ENCODE data around the gene TKT.
"Not testable (repeated sequence)": the region's sequence is repeated elsewhere in the genome, so short reads cannot be mapped to it uniquely, and the experiment has no call there.

TKT gene

GRCh38 chr3:53254509-53255422 lies 1.1 kb downstream of the TKT start:
- peak overlapping the region; percentile 92 for H3K27ac ChIP-seq
- TF ChIP-seq CTCF (IDR thresholded peaks at IDR 0.05) (no peak), ZFX (IDR thresholded peaks at IDR 0.05; ENCODE audit: borderline replicate concordance) (no peak)

- H3K27ac ChIP-seq, result peak overlapping the region; percentile 92
- TF ChIP-seq CTCF (IDR thresholded peaks at IDR 0.05), result no peak
- TF ChIP-seq ZFX (IDR thresholded peaks at IDR 0.05; ENCODE audit: borderline replicate concordance), result no peak
Measured at GRCh38 chr3:53253707-53254508, 1.9 kb downstream of the TKT start.

- H3K27ac ChIP-seq, result not testable (repeated sequence)
Measured at GRCh38 chr3:53252947-53253322, 2.9 kb downstream of the TKT start.

GRCh38 chr3:53252096-53252946 lies 3.5 kb downstream of the TKT start:
- no peak for TF ChIP-seq ZFX (IDR thresholded peaks at IDR 0.05; ENCODE audit: borderline replicate concordance)
- no peak for TF ChIP-seq CTCF (IDR thresholded peaks at IDR 0.05)
- H3K27ac ChIP-seq, result no peak overlapping the region

- H3K27ac ChIP-seq, result no peak overlapping the region
Measured at GRCh38 chr3:53250881-53251605, 4.8 kb downstream of the TKT start.

GRCh38 chr3:53250453-53250852 lies 5.4 kb downstream of the TKT start:
- no peak for TF ChIP-seq CTCF (IDR thresholded peaks at IDR 0.05)
- no peak for TF ChIP-seq ZFX (IDR thresholded peaks at IDR 0.05; ENCODE audit: borderline replicate concordance)
- H3K27ac ChIP-seq, result no peak overlapping the region

More at GRCh38 chr3:53250881-53251605, 4.8 kb downstream of the TKT start:
- TF ChIP-seq CTCF (IDR thresholded peaks at IDR 0.05) (no peak), ZFX (IDR thresholded peaks at IDR 0.05; ENCODE audit: borderline replicate concordance) (no peak)

GRCh38 chr3:53248161-53248560 lies 7.7 kb downstream of the TKT start:
- H3K27ac ChIP-seq, result no peak overlapping the region
- no peak for TF ChIP-seq CTCF (IDR thresholded peaks at IDR 0.05)
- no peak for TF ChIP-seq ZFX (IDR thresholded peaks at IDR 0.05; ENCODE audit: borderline replicate concordance)

Data from 22Rv1 (cell line).